NCI-H226 (cell line): ENCODE data around the gene C22orf39.

ENCODE experiments used
- DNase-seq: peaks from one replicate; pipeline ENCODE4 v3.0.0-alpha.2; 2015

Gene C22orf39

GRCh38 chr22:19396561-19396933 is 51.0 kb downstream of the C22orf39 start:
- DNase-seq = no peak

DNA sequence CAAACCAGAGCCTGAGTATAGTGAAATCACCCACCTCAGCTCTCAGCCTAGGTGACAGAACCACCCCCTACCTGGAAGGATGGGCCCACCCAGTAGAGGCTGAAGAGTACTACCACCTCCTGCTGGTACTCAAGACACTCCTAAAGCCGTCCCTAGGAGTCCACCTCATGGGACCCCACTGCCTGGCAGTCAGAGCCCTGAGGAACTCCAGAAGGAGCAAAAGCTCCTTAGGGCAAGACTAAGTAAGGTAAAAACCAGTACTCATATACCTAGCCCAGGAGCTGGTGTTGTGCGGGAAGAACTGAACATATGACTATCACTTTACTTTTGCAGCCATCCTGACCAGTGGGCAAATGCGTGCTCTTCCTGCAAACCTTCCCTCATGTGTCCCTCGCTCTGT is 52.2 kb downstream of the C22orf39 start:
- DNase-seq = no peak

DNA sequence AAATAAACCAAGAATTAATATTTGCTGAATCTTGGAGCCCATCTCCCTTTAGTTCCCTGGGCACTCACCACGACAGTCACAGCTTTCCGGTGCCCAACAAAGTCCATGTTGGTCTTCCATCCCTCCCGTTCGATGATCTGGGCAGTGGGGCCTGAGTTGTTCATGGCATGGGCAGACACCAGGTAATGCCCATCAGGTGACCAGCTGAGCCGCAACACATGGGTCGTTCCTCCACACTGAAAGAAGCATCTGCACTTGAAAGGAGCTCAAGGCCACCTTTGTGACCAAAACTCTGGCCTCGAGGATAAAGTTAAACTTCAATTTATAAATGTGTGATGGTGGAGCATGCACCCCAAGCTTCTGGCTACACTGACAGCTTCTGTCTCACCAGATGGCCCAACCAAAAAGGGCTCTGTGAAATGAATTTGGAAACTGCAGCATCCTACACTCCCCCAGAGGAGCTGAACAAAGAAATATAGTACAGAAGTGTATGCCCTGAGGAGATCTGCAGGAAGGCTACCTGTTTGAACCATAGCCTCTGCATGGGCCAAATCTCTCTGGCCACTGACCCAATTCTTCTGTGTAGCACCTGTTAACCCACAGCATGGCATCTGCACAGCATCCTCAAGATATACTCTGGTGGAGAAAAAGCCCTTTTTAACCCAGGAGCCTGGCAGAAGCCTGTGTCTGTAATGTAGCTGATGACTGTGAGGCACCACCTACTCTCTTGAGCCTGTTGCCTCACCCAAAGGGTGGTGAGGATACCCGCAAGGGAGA is 53.0 kb downstream of the C22orf39 start:
- DNase-seq = no peak

DNA sequence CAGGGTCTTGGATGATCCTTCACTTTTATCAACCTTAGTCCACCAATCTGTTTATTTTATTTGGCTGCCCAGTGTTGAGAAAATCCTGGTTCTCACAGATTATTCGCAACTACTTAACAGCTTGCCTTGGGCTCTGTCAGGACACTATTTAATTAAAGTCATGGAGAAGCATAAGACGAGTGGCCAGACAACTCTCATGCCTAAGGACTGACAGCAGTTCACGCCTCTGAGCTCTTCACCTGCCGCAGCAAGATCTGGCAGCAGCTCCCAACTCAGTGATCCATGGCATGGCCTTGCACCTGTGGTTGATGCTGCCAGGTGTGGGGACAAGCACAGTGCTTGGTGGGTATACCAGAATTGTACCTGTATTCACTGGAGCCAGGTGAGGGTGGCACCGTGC is 53.8 kb downstream of the C22orf39 start:
- DNase-seq = no peak
